Right ventricle myocardium superior (tissue), 1 donor: ENCODE results near the gene GXYLT1. TPM values are rescaled to one million over a fixed set of nuclear protein-coding genes. Genes with fewer than 3 reads are reported as not detected.

Experiments
- ATAC-seq: fragments of 200-7000 bp; cut with Tn5 transposase; one replicate; pipeline ENCODE4 v1.9.1; 2020; ENCODE audit warnings: mild to moderate bottlenecking; ENCODE audit not compliant: poor library complexity
- DNase-seq: peaks from one replicate; pipeline ENCODE4 v3.0.0-alpha.2; 2020
- intact Hi-C: fragments of 100-400 bp; cut with DNase I; formaldehyde crosslinking; loops from one replicate; pipeline ENCODE4 v1.11.2; 2022
- total RNA-seq: library from RNA; stranded (reverse); fragmentation: NEBNext Ultra II Directional; extraction: Animal tissue kit (Norgen Biotek cat#: 25700); gene quantifications from one replicate; pipeline ENCODE4 v1.2.1, GENCODE V29; 2021
- donor health status: DM: no; HTN: yes; CAD: no; lungs with severe emphysema.

The GXYLT1 gene
- total RNA-seq, 1 donor from 2014 or later: 4.3 TPM

GRCh38 chr12:42161529-42161928 lies 16.9 kb upstream of the GXYLT1 start:
- DNase-seq (no peak), ATAC-seq (no peak)
- intact Hi-C loops: no loop called here

GRCh38 chr12:42156232-42156631 lies 11.6 kb upstream of the GXYLT1 start:
- no peak for ATAC-seq
- no peak for DNase-seq
- intact Hi-C loops: no loop called here

GRCh38 chr12:42145552-42146215 lies 1.0 kb upstream of the GXYLT1 start:
- DNase-seq (no peak), ATAC-seq (no peak)
- intact Hi-C loops: loop anchor here (5.0 kb wide), 1 partner anchor 92 kb away; the partner anchor contains the start of gene YAF2

GRCh38 chr12:42145197-42145549 lies 499 bp upstream of the GXYLT1 start:
- ATAC-seq: no peak
- intact Hi-C loops: loop anchor here (5.0 kb wide), 1 partner anchor 92 kb away; the partner anchor contains the start of gene YAF2

GRCh38 chr12:42144158-42144407 lies 591 bp downstream of the GXYLT1 start:
- intact Hi-C loops: no loop called here
- no peak for ATAC-seq
- no peak for DNase-seq

More at GRCh38 chr12:42145197-42145549, 499 bp upstream of the GXYLT1 start:
- no peak for DNase-seq

- no peak for DNase-seq
These were observed 1.1 kb downstream of the GXYLT1 start for GRCh38 chr12:42143452-42144157.

GRCh38 chr12:42141981-42142606 lies 2.6 kb downstream of the GXYLT1 start:
- intact Hi-C loops: no loop called here
- ATAC-seq: no peak
- DNase-seq: no peak

More at GRCh38 chr12:42143452-42144157, 1.1 kb downstream of the GXYLT1 start:
- no peak for ATAC-seq
- intact Hi-C loops: no loop called here

GRCh38 chr12:42140901-42141300 lies 3.8 kb downstream of the GXYLT1 start:
- intact Hi-C loops: no loop called here
- DNase-seq (no peak), ATAC-seq (no peak)

GRCh38 chr12:42135259-42135814 lies 9.3 kb downstream of the GXYLT1 start:
- ATAC-seq (no peak), DNase-seq (no peak)
- intact Hi-C loops: no loop called here

GRCh38 chr12:42130672-42131402 lies 13.8 kb downstream of the GXYLT1 start:
- DNase-seq: peak; percentile 46
- ATAC-seq: peak; percentile 79
- intact Hi-C loops: loop anchor here (5.0 kb wide), 1 partner anchor 196 kb away; the partner anchor contains the start of genes PPHLN1 and ZCRB1

- intact Hi-C loops: loop anchor here (5.0 kb wide), 1 partner anchor 198 kb away; the partner anchor contains the start of genes PPHLN1 and ZCRB1
- ATAC-seq: peak; percentile 90
- no peak for DNase-seq
These were observed 15.0 kb downstream of the GXYLT1 start for GRCh38 chr12:42129595-42130204.

- intact Hi-C loops: no loop called here
- no peak for ATAC-seq
- DNase-seq: no peak
These were observed 15.8 kb downstream of the GXYLT1 start for GRCh38 chr12:42128888-42129287.

GRCh38 chr12:42128327-42128726 lies 16.3 kb downstream of the GXYLT1 start:
- no peak for ATAC-seq
- no peak for DNase-seq
- intact Hi-C loops: no loop called here

GRCh38 chr12:42126963-42127362 lies 17.7 kb downstream of the GXYLT1 start:
- no peak for ATAC-seq
- intact Hi-C loops: no loop called here
- DNase-seq: no peak

GRCh38 chr12:42125388-42125767 lies 19.3 kb downstream of the GXYLT1 start:
- intact Hi-C loops: no loop called here
- DNase-seq: no peak
- no peak for ATAC-seq

- no peak for DNase-seq
- intact Hi-C loops: no loop called here
- ATAC-seq: no peak
These were observed 19.8 kb downstream of the GXYLT1 start for GRCh38 chr12:42124764-42125387.

GRCh38 chr12:42119085-42119633 lies 25.5 kb downstream of the GXYLT1 start:
- ATAC-seq (no peak), DNase-seq (no peak)
- intact Hi-C loops: no loop called here
